ENCODE results near the gene OTUB2. TPM values are rescaled to one million over a fixed set of nuclear protein-coding genes. Genes with fewer than 3 reads are reported as not detected.

The OTUB2 gene
- total and polyA plus RNA-seq, 2 experiments from 2014 or later, result 1.3 to 1.9 TPM

GRCh38 chr14:94019329-94019728 lies 6.8 kb upstream of the OTUB2 start:
- H3K4me1 ChIP-seq (ENCODE audit: insufficient read depth), result no peaks in the 10 kb centered on the region
- H3K4me2 ChIP-seq (ENCODE audit: unreplicated experiment), result no peak overlapping the region
- no peak overlapping the region for H3K9ac ChIP-seq
- DNase-seq, result no peak
- TF ChIP-seq EZH2phosphoT487 (IDR thresholded peaks at IDR 0.05; ENCODE audit: insufficient read depth, low read depth), result no peak
- TF ChIP-seq EZH2 (IDR thresholded peaks at IDR 0.05; ENCODE audit: insufficient read depth, poor library complexity, severe bottlenecking), result no peak
- no peaks in the 10 kb centered on the region for H3F3A ChIP-seq (ENCODE audit: insufficient read depth)
- H3K9me3 ChIP-seq (ENCODE audit: low read depth), result no peaks in the 10 kb centered on the region
- WGBS, 2 experiments (ENCODE audit: low coverage in 1 of 2, low lambda C conversion rate in 2 of 2, missing lambda C conversion rate in 2 of 2), result 72 to 75% methylated on average over 6 of the region's 6 CpGs
- no peaks in the 10 kb centered on the region for H4K20me1 ChIP-seq (ENCODE audit: insufficient read depth)
- no peak overlapping the region for H3K27ac ChIP-seq
- no peak overlapping the region for H3K4me3 ChIP-seq
- H3K9me2 ChIP-seq (ENCODE audit: insufficient read depth), result no peaks in the 10 kb centered on the region
- in situ Hi-C loops (cut with MboI), result no loop called here
- no peaks in the 10 kb centered on the region for H3K79me2 ChIP-seq (ENCODE audit: insufficient read depth)
- H3K36me3 ChIP-seq (ENCODE audit: low read depth), result no peaks in the 10 kb centered on the region
- H2AFZ ChIP-seq, result no peak overlapping the region
- H3K27me3 ChIP-seq (replicated peaks; ENCODE audit: insufficient read depth), result peaks cover 22% of the 10 kb centered on the region

GRCh38 chr14:94020267-94020666 lies 5.9 kb upstream of the OTUB2 start:
- H3K4me1 ChIP-seq (ENCODE audit: insufficient read depth), result no peaks in the 10 kb centered on the region
- H3F3A ChIP-seq (ENCODE audit: insufficient read depth), result no peaks in the 10 kb centered on the region
- whole genome bisulfite sequencing, 2 experiments (ENCODE audit: low coverage in 1 of 2, low lambda C conversion rate in 2 of 2, missing lambda C conversion rate in 2 of 2), result 57 to 64% methylated on average over 4 of the region's 4 CpGs
- no peak overlapping the region for H3K4me3 ChIP-seq
- no peaks in the 10 kb centered on the region for H3K9me2 ChIP-seq (ENCODE audit: insufficient read depth)
- DNase-seq, result no peak
- in situ Hi-C loops (cut with MboI), result no loop called here
- H3K27me3 ChIP-seq (replicated peaks; ENCODE audit: insufficient read depth), result peaks cover 22% of the 10 kb centered on the region; the same call in 1 of the 2 replicates
- H3K9me3 ChIP-seq (ENCODE audit: low read depth), result no peaks in the 10 kb centered on the region
- H3K36me3 ChIP-seq (ENCODE audit: low read depth), result no peaks in the 10 kb centered on the region
- no peaks in the 10 kb centered on the region for H4K20me1 ChIP-seq (ENCODE audit: insufficient read depth)
- TF ChIP-seq EZH2 (IDR thresholded peaks at IDR 0.05; ENCODE audit: insufficient read depth, poor library complexity, severe bottlenecking), result no peak
- no peak for TF ChIP-seq EZH2phosphoT487 (IDR thresholded peaks at IDR 0.05; ENCODE audit: insufficient read depth, low read depth)
- H3K79me2 ChIP-seq (ENCODE audit: insufficient read depth), result no peaks in the 10 kb centered on the region
- no peak overlapping the region for H3K4me2 ChIP-seq (ENCODE audit: unreplicated experiment)
- no peak overlapping the region for H3K27ac ChIP-seq
- no peak overlapping the region for H3K9ac ChIP-seq
- H2AFZ ChIP-seq, result no peak overlapping the region

DNA sequence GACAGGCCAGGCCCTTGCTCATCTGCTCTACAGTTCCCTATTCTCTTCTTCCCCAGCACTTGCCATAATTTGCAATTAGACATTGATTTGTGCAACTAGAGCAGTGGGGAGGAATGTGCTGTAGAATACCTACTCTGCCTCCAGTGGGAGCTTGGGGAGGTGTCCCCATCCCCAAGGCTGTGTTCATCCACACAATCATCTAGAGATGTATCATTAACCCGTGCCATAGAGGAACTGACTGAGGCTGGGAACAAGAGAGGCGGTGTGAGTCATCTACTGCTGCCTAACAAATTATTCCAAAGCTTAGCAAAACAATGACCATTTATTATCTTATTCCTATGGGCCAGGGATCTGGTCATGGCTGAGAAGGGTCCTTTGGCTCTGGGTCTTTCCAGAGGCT lies 5.1 kb upstream of the OTUB2 start:
- Histone ChIP-seq H3K4me2 (ENCODE audit: unreplicated experiment) (no peak overlapping the region), H3K9me3 (ENCODE audit: low read depth) (no peaks in the 10 kb centered on the region), H3K27ac (no peak overlapping the region), H3K36me3 (ENCODE audit: low read depth) (no peaks in the 10 kb centered on the region), H3K9ac (no peak overlapping the region), H3K27me3 (replicated peaks; ENCODE audit: insufficient read depth) (peaks cover 15% of the 10 kb centered on the region; the same call in 1 of the 2 replicates), H3F3A (ENCODE audit: insufficient read depth) (no peaks in the 10 kb centered on the region), H4K20me1 (ENCODE audit: insufficient read depth) (no peaks in the 10 kb centered on the region), H2AFZ (no peak overlapping the region), H3K4me3 (no peak overlapping the region), H3K4me1 (ENCODE audit: insufficient read depth) (no peaks in the 10 kb centered on the region), H3K79me2 (ENCODE audit: insufficient read depth) (no peaks in the 10 kb centered on the region), H3K9me2 (ENCODE audit: insufficient read depth) (no peaks in the 10 kb centered on the region)
- in situ Hi-C loops (cut with MboI), result no loop called here
- peak; percentile 62 for DNase-seq
- 48 to 55% methylated on average over 2 of the region's 2 CpGs for WGBS, 2 experiments (ENCODE audit: low coverage in 1 of 2, low lambda C conversion rate in 2 of 2, missing lambda C conversion rate in 2 of 2)
- TF ChIP-seq EZH2phosphoT487 (IDR thresholded peaks at IDR 0.05; ENCODE audit: insufficient read depth, low read depth) (no peak), EZH2 (IDR thresholded peaks at IDR 0.05; ENCODE audit: insufficient read depth, poor library complexity, severe bottlenecking) (no peak)

- Histone ChIP-seq H3K9me2 (ENCODE audit: insufficient read depth) (no peaks in the 10 kb centered on the region), H3K4me1 (ENCODE audit: insufficient read depth) (no peaks in the 10 kb centered on the region), H4K20me1 (ENCODE audit: insufficient read depth) (no peaks in the 10 kb centered on the region), H3K4me2 (ENCODE audit: unreplicated experiment) (no peak overlapping the region), H3K27me3 (replicated peaks; ENCODE audit: insufficient read depth) (peaks cover 9% of the 10 kb centered on the region; the same call in 1 of the 2 replicates), H2AFZ (no peak overlapping the region), H3F3A (ENCODE audit: insufficient read depth) (no peaks in the 10 kb centered on the region), H3K4me3 (no peak overlapping the region), H3K9ac (no peak overlapping the region), H3K9me3 (ENCODE audit: low read depth) (no peaks in the 10 kb centered on the region), H3K79me2 (ENCODE audit: insufficient read depth) (no peaks in the 10 kb centered on the region), H3K36me3 (ENCODE audit: low read depth) (no peaks in the 10 kb centered on the region), H3K27ac (no peak overlapping the region)
- DNase-seq, result no peak
- in situ Hi-C loops (cut with MboI), result no loop called here
- TF ChIP-seq EZH2phosphoT487 (IDR thresholded peaks at IDR 0.05; ENCODE audit: insufficient read depth, low read depth) (no peak), EZH2 (IDR thresholded peaks at IDR 0.05; ENCODE audit: insufficient read depth, poor library complexity, severe bottlenecking) (no peak)
- 73 to 81% methylated on average over 10 of the region's 10 CpGs for WGBS, 2 experiments (ENCODE audit: low coverage in 1 of 2, low lambda C conversion rate in 2 of 2, missing lambda C conversion rate in 2 of 2)
These were observed 4.6 kb upstream of the OTUB2 start for GRCh38 chr14:94021416-94022157.
